ENCODE results near the gene NAA35.
A peak's percentile ranks its signal among the peaks of the same experiment; 100 is the strongest.
"Not testable (repeated sequence)": the region's sequence is repeated elsewhere in the genome, so short reads cannot be mapped to it uniquely, and the experiment has no call there.

NAA35 gene

GRCh38 chr9:85940832-85941621 is at the start of gene NAA35:
NAA35 (plus strand) TSS chr9:85941146; CDS start chr9:85942160, 1,014 bp downstream.
- peak; percentile 99 for DNase-seq

- DNase-seq: no peak
These were observed 48.5 kb upstream of the NAA35 start for GRCh38 chr9:85892401-85892800.

GRCh38 chr9:85895685-85896084 is 45.3 kb upstream of the NAA35 start:
- DNase-seq: no peak

GRCh38 chr9:85897848-85898247 is 43.1 kb upstream of the NAA35 start:
- no peak for DNase-seq

GRCh38 chr9:85898332-85898731 is 42.6 kb upstream of the NAA35 start:
- no peak for DNase-seq

GRCh38 chr9:85899388-85899787 is 41.6 kb upstream of the NAA35 start:
- no peak for DNase-seq

- no peak for DNase-seq
These were observed 40.3 kb upstream of the NAA35 start for GRCh38 chr9:85900504-85901201.

- no peak for DNase-seq
These were observed 36.0 kb upstream of the NAA35 start for GRCh38 chr9:85904975-85905374.

- no peak for DNase-seq
These were observed 35.0 kb upstream of the NAA35 start for GRCh38 chr9:85905957-85906356.

- no peak for DNase-seq
These were observed 31.6 kb upstream of the NAA35 start for GRCh38 chr9:85909390-85909789.

GRCh38 chr9:85914108-85914507 is 26.8 kb upstream of the NAA35 start:
- no peak for DNase-seq

- DNase-seq: no peak
These were observed 23.2 kb upstream of the NAA35 start for GRCh38 chr9:85917756-85918155.

GRCh38 chr9:85925493-85925892 is 15.5 kb upstream of the NAA35 start:
- no peak for DNase-seq

GRCh38 chr9:85927076-85927475 is 13.9 kb upstream of the NAA35 start:
- no peak for DNase-seq

- DNase-seq: no peak
These were observed 9.5 kb upstream of the NAA35 start for GRCh38 chr9:85931495-85931894.

GRCh38 chr9:85935950-85936349 is 5.0 kb upstream of the NAA35 start:
- not testable (repeated sequence) for DNase-seq

GRCh38 chr9:85940275-85940831 is 593 bp upstream of the NAA35 start:
- no peak for DNase-seq

- DNase-seq: no peak
These were observed 635 bp downstream of the NAA35 start for GRCh38 chr9:85941622-85941940.

GRCh38 chr9:85941966-85942912 is 1.3 kb downstream of the NAA35 start:
- no peak for DNase-seq

GRCh38 chr9:85942913-85943709 is 2.2 kb downstream of the NAA35 start:
- DNase-seq: no peak

- DNase-seq: no peak
These were observed 2.9 kb downstream of the NAA35 start for GRCh38 chr9:85943757-85944430.

GRCh38 chr9:85944672-85945071 is 3.7 kb downstream of the NAA35 start:
- no peak for DNase-seq
